ENCODE measurements around the gene SLC35A4. TPM values are rescaled to one million over a fixed set of nuclear protein-coding genes. Genes with fewer than 3 reads are reported as not detected.

SLC35A4 gene
- total RNA-seq, 2 experiments from 2014 or later = 72.9 to 73.6 TPM

DNA sequence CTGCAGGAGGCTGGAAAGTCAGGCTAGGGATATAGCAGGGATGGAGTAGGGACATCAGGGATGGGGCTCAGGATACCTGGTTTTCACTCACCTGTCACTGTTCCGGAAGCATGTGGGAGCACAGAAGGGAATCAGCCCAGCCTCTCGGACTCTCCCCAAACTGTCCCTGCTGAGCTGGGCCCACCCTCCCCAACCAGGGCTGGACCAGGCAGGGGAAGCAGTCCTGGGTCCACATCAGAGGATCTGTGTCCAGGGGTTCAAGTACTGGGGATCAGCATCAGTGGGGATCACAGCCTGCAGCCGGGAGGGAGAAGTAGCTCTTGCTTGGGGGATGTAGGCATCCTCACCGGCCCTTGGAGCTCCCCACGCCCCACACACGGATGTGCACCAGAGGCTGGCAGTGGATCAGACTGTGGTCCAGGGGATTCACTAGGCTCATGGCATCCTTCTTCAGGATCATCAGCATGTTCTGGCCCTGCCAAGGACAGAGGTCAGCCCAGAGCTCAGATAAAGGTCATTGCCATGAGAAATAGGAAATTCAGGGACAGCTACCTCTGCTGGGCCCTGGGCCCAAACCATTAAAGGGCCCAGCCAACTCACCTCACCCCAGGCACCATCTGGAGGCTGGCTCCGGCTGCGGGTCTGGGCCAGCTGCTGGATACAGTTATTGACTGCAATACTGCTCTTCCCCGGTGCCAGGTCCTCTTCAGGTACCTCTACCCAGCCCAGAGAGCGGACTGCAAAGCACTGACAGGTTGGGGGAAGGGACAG lies 2.7 kb upstream of the SLC35A4 start:
- no peak for ATAC-seq
- no peak overlapping the region for H3K27ac Mint-ChIP-seq
- peaks cover 34% of the 10 kb centered on the region for H3K4me1 Mint-ChIP-seq (ENCODE audit: low read depth)
- CTCF ChIA-PET = interaction anchor here (0.8 to 2.6 kb wide), 3 partner anchors 10 to 210 kb away, joined by 3 to 8 read pairs (median 3); partner anchors contain the start of gene EIF4EBP3
- H3K4me3 Mint-ChIP-seq = no peak overlapping the region
- H3K9me3 Mint-ChIP-seq = no peaks in the 10 kb centered on the region
- POLR2A ChIA-PET = interaction anchor here (0.8 to 5.9 kb wide), 4 partner anchors 14 to 91 kb away, joined by 3 to 38 read pairs (median 9); partner anchors contain the start of genes EIF4EBP3, IK and NDUFA2
- peaks cover 15% of the 10 kb centered on the region for H3K36me3 Mint-ChIP-seq (ENCODE audit: low read depth)
- DNase-seq = no peak
- TF ChIP-seq, protein P1, sequence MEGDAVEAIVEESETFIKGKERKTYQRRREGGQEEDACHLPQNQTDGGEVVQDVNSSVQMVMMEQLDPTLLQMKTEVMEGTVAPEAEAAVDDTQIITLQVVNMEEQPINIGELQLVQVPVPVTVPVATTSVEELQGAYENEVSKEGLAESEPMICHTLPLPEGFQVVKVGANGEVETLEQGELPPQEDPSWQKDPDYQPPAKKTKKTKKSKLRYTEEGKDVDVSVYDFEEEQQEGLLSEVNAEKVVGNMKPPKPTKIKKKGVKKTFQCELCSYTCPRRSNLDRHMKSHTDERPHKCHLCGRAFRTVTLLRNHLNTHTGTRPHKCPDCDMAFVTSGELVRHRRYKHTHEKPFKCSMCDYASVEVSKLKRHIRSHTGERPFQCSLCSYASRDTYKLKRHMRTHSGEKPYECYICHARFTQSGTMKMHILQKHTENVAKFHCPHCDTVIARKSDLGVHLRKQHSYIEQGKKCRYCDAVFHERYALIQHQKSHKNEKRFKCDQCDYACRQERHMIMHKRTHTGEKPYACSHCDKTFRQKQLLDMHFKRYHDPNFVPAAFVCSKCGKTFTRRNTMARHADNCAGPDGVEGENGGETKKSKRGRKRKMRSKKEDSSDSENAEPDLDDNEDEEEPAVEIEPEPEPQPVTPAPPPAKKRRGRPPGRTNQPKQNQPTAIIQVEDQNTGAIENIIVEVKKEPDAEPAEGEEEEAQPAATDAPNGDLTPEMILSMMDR (IDR thresholded peaks at IDR 0.05) = no peak
- intact Hi-C loops (cut with micrococcal nuclease) = loop anchor here (10.0 kb wide), 1 partner anchor 143 kb away; the partner anchor contains the start of gene ZMAT2
- H3K27me3 Mint-ChIP-seq = no peaks in the 10 kb centered on the region

DNA sequence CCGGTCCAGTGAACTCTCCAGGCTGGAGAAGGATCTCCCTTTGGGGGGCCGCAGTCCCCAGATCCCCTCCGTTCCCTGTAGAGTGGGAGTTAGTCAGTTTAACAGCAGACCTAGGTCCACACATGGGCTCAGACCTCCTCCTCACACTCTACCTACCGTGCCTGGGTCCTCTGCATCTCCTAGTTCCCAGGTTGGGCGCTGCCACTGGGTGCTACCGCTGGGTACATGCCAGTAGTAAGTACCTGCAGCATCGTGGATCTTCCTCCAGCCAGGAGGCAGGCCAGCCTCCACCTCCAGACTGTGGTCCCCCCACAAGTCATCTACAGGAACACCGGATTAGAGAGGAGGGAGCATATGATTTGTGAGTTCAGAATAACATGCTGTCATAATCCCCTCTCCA lies 1.0 kb upstream of the SLC35A4 start:
- intact Hi-C loops (cut with micrococcal nuclease) = loop anchor here (10.0 kb wide), 1 partner anchor 141 kb away; the partner anchor contains the start of gene ZMAT2

DNA sequence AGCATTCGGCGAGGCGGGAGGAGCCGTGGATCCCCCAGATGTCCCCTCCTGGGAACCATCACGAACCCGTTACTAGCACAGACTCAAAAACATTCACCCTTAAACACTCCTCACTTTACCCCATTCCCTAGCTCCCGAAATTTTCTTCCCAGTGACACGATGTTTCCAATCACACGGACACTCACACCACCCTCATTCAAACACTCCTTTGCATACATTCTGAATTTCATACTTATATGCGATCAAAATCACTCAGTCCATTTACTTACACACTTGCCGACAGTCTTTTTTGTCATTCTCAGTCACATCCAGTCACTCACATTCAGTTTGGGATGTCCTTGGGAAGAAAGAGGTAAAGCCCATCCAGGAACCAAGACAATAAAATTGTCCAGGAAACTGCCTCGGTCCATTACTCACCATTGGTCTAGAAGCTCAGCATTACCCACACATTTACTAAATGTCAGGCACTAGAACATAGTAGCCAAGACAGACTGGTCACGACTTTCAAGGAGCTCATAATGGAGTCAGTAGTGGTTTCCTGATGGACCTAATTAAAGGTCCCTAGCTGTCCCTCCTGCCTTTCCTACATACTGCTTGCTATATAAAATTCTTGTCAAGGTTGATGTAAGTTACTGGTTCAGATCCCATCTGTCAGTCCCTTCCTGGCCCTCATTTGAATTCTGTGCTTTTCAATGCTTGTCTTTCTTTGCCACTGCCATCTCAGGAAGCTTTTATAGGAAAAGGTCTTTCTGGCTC lies 574 bp downstream of the SLC35A4 start:
- intact Hi-C loops (cut with micrococcal nuclease) = loop anchor here (10.0 kb wide), 1 partner anchor 140 kb away; the partner anchor contains the start of gene ZMAT2
- TF ChIP-seq, protein P1 (IDR thresholded peaks at IDR 0.05) = no peak
- POLR2A ChIA-PET = interaction anchor here (0.6 to 5.9 kb wide), 7 partner anchors 8 to 82 kb away, joined by 3 to 38 read pairs (median 3); partner anchors contain the start of genes EIF4EBP3, IK and NDUFA2
- Mint-ChIP-seq H3K9me3 (no peaks in the 10 kb centered on the region), H3K4me3 (peak overlapping the region; percentile 88), H3K4me1 (ENCODE audit: low read depth) (peaks cover 56% of the 10 kb centered on the region), H3K27me3 (no peaks in the 10 kb centered on the region), H3K36me3 (ENCODE audit: low read depth) (peaks cover 30% of the 10 kb centered on the region), H3K27ac (peak overlapping the region; percentile 89)
- CTCF ChIA-PET = interaction anchor here (1.0 to 2.6 kb wide), 4 partner anchors 17 to 192 kb away, joined by 3 to 12 read pairs (median 6); partner anchors contain the start of gene EIF4EBP3
- DNase-seq = no peak
- no peak for ATAC-seq

More for the DNA sequence above, 1.0 kb upstream of the SLC35A4 start:
- Mint-ChIP-seq H3K36me3 (ENCODE audit: low read depth) (peaks cover 28% of the 10 kb centered on the region), H3K4me3 (peak overlapping the region; percentile 88), H3K4me1 (ENCODE audit: low read depth) (peaks cover 45% of the 10 kb centered on the region), H3K27ac (peak overlapping the region; percentile 90), H3K9me3 (no peaks in the 10 kb centered on the region), H3K27me3 (no peaks in the 10 kb centered on the region)
- DNase-seq = peak; percentile 25
- no peak for ATAC-seq
- ChIA-PET CTCF (interaction anchor here (0.9 to 1.5 kb wide), 2 partner anchors 11 to 13 kb away, joined by 3 to 5 read pairs; no protein-coding TSS in a partner anchor), POLR2A (interaction anchor here (0.7 to 5.9 kb wide), 6 partner anchors 10 to 161 kb away, joined by 3 to 38 read pairs (median 4); partner anchors contain the start of genes EIF4EBP3, IK and NDUFA2)
- TF ChIP-seq, protein P1 (IDR thresholded peaks at IDR 0.05) = no peak

DNA sequence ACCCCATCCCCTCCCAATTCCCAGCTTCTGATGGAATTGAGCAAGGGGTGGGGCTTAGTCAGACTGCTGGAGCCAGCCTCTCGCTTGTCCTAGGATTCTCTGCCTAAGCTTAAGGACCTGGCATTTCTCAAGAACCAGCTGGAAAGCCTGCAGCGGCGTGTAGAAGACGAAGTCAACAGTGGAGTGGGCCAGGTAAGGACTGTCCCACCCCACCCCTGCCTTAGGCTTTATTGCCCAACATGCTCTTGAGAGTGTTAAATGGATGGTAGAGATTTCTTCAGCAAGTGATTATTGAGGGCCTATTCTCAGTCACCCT lies 1.1 kb downstream of the SLC35A4 start:
- intact Hi-C loops (cut with micrococcal nuclease) = loop anchor here (10.0 kb wide), 1 partner anchor 139 kb away; the partner anchor contains the start of gene ZMAT2

More for the DNA sequence above, 1.1 kb downstream of the SLC35A4 start:
- Mint-ChIP-seq H3K4me1 (ENCODE audit: low read depth) (peaks cover 58% of the 10 kb centered on the region), H3K9me3 (no peaks in the 10 kb centered on the region), H3K36me3 (ENCODE audit: low read depth) (peaks cover 32% of the 10 kb centered on the region), H3K27ac (peak overlapping the region; percentile 89), H3K27me3 (no peaks in the 10 kb centered on the region), H3K4me3 (peak overlapping the region; percentile 88)
- CTCF ChIA-PET = interaction anchor here (1.0 to 2.6 kb wide), 4 partner anchors 18 to 193 kb away, joined by 3 to 12 read pairs (median 6); partner anchors contain the start of gene EIF4EBP3
- TF ChIP-seq, protein P1 (IDR thresholded peaks at IDR 0.05) = no peak
- POLR2A ChIA-PET = interaction anchor here (0.8 to 5.9 kb wide), 6 partner anchors 18 to 125 kb away, joined by 3 to 38 read pairs (median 4); partner anchors contain the start of genes EIF4EBP3, HARS1, HARS2 and IK
- DNase-seq (no peak), ATAC-seq (no peak)

Measured in activated CD8-positive, alpha-beta T cell treated with anti-CD3 and anti-CD28 coated beads for 36 hours (primary cell).